ENCODE results near the gene RECQL5. TPM values are rescaled to one million over a fixed set of nuclear protein-coding genes. Genes with fewer than 3 reads are reported as not detected.

RECQL5 gene
- polyA plus RNA-seq, 6 donors from 2014 or later = 3.6 to 29.4 (median 16.3) TPM

- Mint-ChIP-seq H3K4me1 (peaks cover 0 to 12% (median 2%) of the 10 kb centered on the region in 3 donors), H3K9me3 (no peaks in the 10 kb centered on the region), H3K27ac (peak overlapping the region in 1 of 6 donors; percentile 25), H3K36me3 (peaks cover 0 to 11% of the 10 kb centered on the region in 2 donors), H3K27me3 (no peaks in the 10 kb centered on the region), H3K4me3 (no peak overlapping the region)
- ATAC-seq (ENCODE audit: low read depth in 2 of 2) = no peak
- DNase-seq = no peak
Observed at GRCh38 chr17:75623386-75623785, 43.6 kb downstream of the RECQL5 start.

GRCh38 chr17:75622771-75623273 lies 44.1 kb downstream of the RECQL5 start:
- Mint-ChIP-seq H3K27me3 (no peaks in the 10 kb centered on the region), H3K4me3 (peak overlapping the region in 1 of 8 donors; percentile 33), H3K27ac (peak overlapping the region in 3 of 6 donors; percentile 58 to 88 (median 74)), H3K36me3 (peaks cover 0 to 11% of the 10 kb centered on the region in 2 donors), H3K4me1 (peaks cover 0 to 12% (median 2%) of the 10 kb centered on the region in 3 donors), H3K9me3 (no peaks in the 10 kb centered on the region)
- DNase-seq (no peak), ATAC-seq (ENCODE audit: low read depth in 2 of 2) (no peak)

GRCh38 chr17:75622076-75622475 lies 44.9 kb downstream of the RECQL5 start:
- Mint-ChIP-seq H3K27ac (peak overlapping the region in 3 of 6 donors; percentile 4 to 67 (median 58)), H3K4me3 (no peak overlapping the region), H3K9me3 (no peaks in the 10 kb centered on the region), H3K36me3 (peaks cover 0 to 11% of the 10 kb centered on the region in 2 donors), H3K27me3 (no peaks in the 10 kb centered on the region), H3K4me1 (peaks cover 0 to 12% (median 2%) of the 10 kb centered on the region in 3 donors)
- no peak for ATAC-seq (ENCODE audit: low read depth in 2 of 2)
- DNase-seq = no peak

- Mint-ChIP-seq H3K9me3 (no peaks in the 10 kb centered on the region), H3K27ac (no peak overlapping the region), H3K4me1 (peaks cover 0 to 12% (median 2%) of the 10 kb centered on the region in 3 donors), H3K27me3 (no peaks in the 10 kb centered on the region), H3K4me3 (no peak overlapping the region), H3K36me3 (peaks cover 0 to 11% of the 10 kb centered on the region in 2 donors)
- no peak for DNase-seq
- no peak for ATAC-seq (ENCODE audit: low read depth in 2 of 2)
Observed at GRCh38 chr17:75621489-75621888, 45.5 kb downstream of the RECQL5 start.

- Mint-ChIP-seq H3K36me3 (peaks cover 0 to 11% of the 10 kb centered on the region in 2 donors), H3K27ac (peak overlapping the region in 1 of 6 donors; percentile 18), H3K27me3 (no peaks in the 10 kb centered on the region), H3K4me3 (no peak overlapping the region), H3K4me1 (peaks cover 0 to 9% (median 2%) of the 10 kb centered on the region in 3 donors), H3K9me3 (no peaks in the 10 kb centered on the region)
- DNase-seq (no peak), ATAC-seq (ENCODE audit: low read depth in 2 of 2) (peak in 1 of 2 donors; percentile 23)
Observed at GRCh38 chr17:75619506-75620431, 47.2 kb downstream of the RECQL5 start.

GRCh38 chr17:75617675-75618074 lies 49.3 kb downstream of the RECQL5 start:
- H3K36me3 Mint-ChIP-seq = peaks cover 0 to 8% of the 10 kb centered on the region in 2 donors
- ATAC-seq (ENCODE audit: low read depth in 2 of 2) (no peak), DNase-seq (no peak)
- H3K9me3 Mint-ChIP-seq = no peaks in the 10 kb centered on the region
- H3K27ac Mint-ChIP-seq = no peak overlapping the region
- H3K27me3 Mint-ChIP-seq = no peaks in the 10 kb centered on the region
- peaks cover 0 to 7% (median 2%) of the 10 kb centered on the region in 3 donors for H3K4me1 Mint-ChIP-seq
- H3K4me3 Mint-ChIP-seq = no peak overlapping the region

GRCh38 chr17:75617218-75617617 lies 49.7 kb downstream of the RECQL5 start:
- DNase-seq = no peak
- peaks cover 0 to 4% of the 10 kb centered on the region in 2 donors for H3K36me3 Mint-ChIP-seq
- H3K27me3 Mint-ChIP-seq = no peaks in the 10 kb centered on the region
- H3K9me3 Mint-ChIP-seq = no peaks in the 10 kb centered on the region
- H3K4me1 Mint-ChIP-seq = peaks cover 0 to 3% (median under 1%) of the 10 kb centered on the region in 3 donors
- H3K27ac Mint-ChIP-seq = no peak overlapping the region
- ATAC-seq (ENCODE audit: low read depth in 2 of 2) = no peak
- H3K4me3 Mint-ChIP-seq = no peak overlapping the region

GRCh38 chr17:75616521-75617122 lies 50.3 kb downstream of the RECQL5 start:
- H3K27ac Mint-ChIP-seq = no peak overlapping the region
- ATAC-seq (ENCODE audit: low read depth in 2 of 2) = no peak
- H3K36me3 Mint-ChIP-seq = no peaks in the 10 kb centered on the region
- H3K27me3 Mint-ChIP-seq = no peaks in the 10 kb centered on the region
- no peaks in the 10 kb centered on the region for H3K9me3 Mint-ChIP-seq
- no peak overlapping the region for H3K4me3 Mint-ChIP-seq
- no peaks in the 10 kb centered on the region for H3K4me1 Mint-ChIP-seq
- no peak for DNase-seq

- no peak overlapping the region for H3K27ac Mint-ChIP-seq
- DNase-seq = no peak
- no peaks in the 10 kb centered on the region for H3K36me3 Mint-ChIP-seq
- H3K9me3 Mint-ChIP-seq = no peaks in the 10 kb centered on the region
- no peak overlapping the region for H3K4me3 Mint-ChIP-seq
- no peak for ATAC-seq (ENCODE audit: low read depth in 2 of 2)
- no peaks in the 10 kb centered on the region for H3K27me3 Mint-ChIP-seq
- H3K4me1 Mint-ChIP-seq = no peaks in the 10 kb centered on the region
Observed at GRCh38 chr17:75615301-75615700, 51.7 kb downstream of the RECQL5 start.

- Mint-ChIP-seq H3K4me1 (no peaks in the 10 kb centered on the region), H3K4me3 (no peak overlapping the region), H3K27me3 (no peaks in the 10 kb centered on the region), H3K27ac (no peak overlapping the region), H3K36me3 (no peaks in the 10 kb centered on the region), H3K9me3 (no peaks in the 10 kb centered on the region)
- ATAC-seq (ENCODE audit: low read depth in 2 of 2) = no peak
- no peak for DNase-seq
Observed at GRCh38 chr17:75614556-75615270, 52.2 kb downstream of the RECQL5 start.

- H3K4me3 Mint-ChIP-seq = no peak overlapping the region
- DNase-seq (no peak), ATAC-seq (ENCODE audit: low read depth in 2 of 2) (no peak)
- no peaks in the 10 kb centered on the region for H3K9me3 Mint-ChIP-seq
- H3K27ac Mint-ChIP-seq = no peak overlapping the region
- H3K4me1 Mint-ChIP-seq = no peaks in the 10 kb centered on the region
- H3K36me3 Mint-ChIP-seq = no peaks in the 10 kb centered on the region
- H3K27me3 Mint-ChIP-seq = no peaks in the 10 kb centered on the region
Observed at GRCh38 chr17:75614006-75614405, 52.9 kb downstream of the RECQL5 start.

- no peak overlapping the region for H3K4me3 Mint-ChIP-seq
- no peaks in the 10 kb centered on the region for H3K4me1 Mint-ChIP-seq
- no peaks in the 10 kb centered on the region for H3K9me3 Mint-ChIP-seq
- H3K27ac Mint-ChIP-seq = no peak overlapping the region
- no peak for ATAC-seq (ENCODE audit: low read depth in 2 of 2)
- no peaks in the 10 kb centered on the region for H3K36me3 Mint-ChIP-seq
- no peak for DNase-seq
- H3K27me3 Mint-ChIP-seq = no peaks in the 10 kb centered on the region
Observed at GRCh38 chr17:75612906-75613626, 53.9 kb downstream of the RECQL5 start.

Data from naive B cell (primary cell).